Upper lobe of right lung (tissue), 1 donor: ENCODE results near the gene KCNE2. TPM values are rescaled to one million over a fixed set of nuclear protein-coding genes. Genes with fewer than 3 reads are reported as not detected.

ENCODE experiments used
- ATAC-seq: fragments of 200-7000 bp; cut with Tn5 transposase; one replicate; pipeline ENCODE4 v1.9.1; 2020; ENCODE audit warnings: mild to moderate bottlenecking, moderate library complexity
- DNase-seq: peaks from one replicate; pipeline ENCODE4 v3.0.0-alpha.2; 2020
- H3K27ac ChIP-seq: fragments of 200-600 bp; one replicate; pipeline ENCODE4 v1.8.0; 2022
- H3K27me3 ChIP-seq: fragments of 200-600 bp; one replicate; pipeline ENCODE4 v1.8.0; 2022; ENCODE audit warnings: mild to moderate bottlenecking
- H3K36me3 ChIP-seq: fragments of 200-600 bp; one replicate; pipeline ENCODE4 v1.8.0; 2022
- H3K4me1 ChIP-seq: fragments of 200-600 bp; one replicate; pipeline ENCODE4 v1.8.0; 2022
- H3K4me3 ChIP-seq: fragments of 200-600 bp; one replicate; pipeline ENCODE4 v1.8.0; 2022; ENCODE audit warnings: mild to moderate bottlenecking
- H3K9me3 ChIP-seq: fragments of 200-600 bp; one replicate; pipeline ENCODE4 v1.8.0; 2022
- intact Hi-C: fragments of 100-400 bp; cut with DNase I; formaldehyde crosslinking; loops from one replicate; pipeline ENCODE4 v1.11.0; 2022
- total RNA-seq: library from RNA; stranded (reverse); fragmentation: NEBNext Ultra II Directional; extraction: Animal tissue kit (Norgen Biotek cat#: 25700); gene quantifications from one replicate; pipeline ENCODE4 v1.2.1, GENCODE V29; 2021
- TF ChIP-seq, protein P1 (sequence below): fragments of 200-600 bp; IDR thresholded peaks from one replicate; pipeline ENCODE4 v1.8.0; 2022; ENCODE audit warnings: antibody characterized with exemption
- donor health status: DM: no; HTN: yes; CAD: no; lungs with severe emphysema.

KCNE2 gene
- total RNA-seq, 1 donor from 2014 or later, result 0.52 TPM

DNA sequence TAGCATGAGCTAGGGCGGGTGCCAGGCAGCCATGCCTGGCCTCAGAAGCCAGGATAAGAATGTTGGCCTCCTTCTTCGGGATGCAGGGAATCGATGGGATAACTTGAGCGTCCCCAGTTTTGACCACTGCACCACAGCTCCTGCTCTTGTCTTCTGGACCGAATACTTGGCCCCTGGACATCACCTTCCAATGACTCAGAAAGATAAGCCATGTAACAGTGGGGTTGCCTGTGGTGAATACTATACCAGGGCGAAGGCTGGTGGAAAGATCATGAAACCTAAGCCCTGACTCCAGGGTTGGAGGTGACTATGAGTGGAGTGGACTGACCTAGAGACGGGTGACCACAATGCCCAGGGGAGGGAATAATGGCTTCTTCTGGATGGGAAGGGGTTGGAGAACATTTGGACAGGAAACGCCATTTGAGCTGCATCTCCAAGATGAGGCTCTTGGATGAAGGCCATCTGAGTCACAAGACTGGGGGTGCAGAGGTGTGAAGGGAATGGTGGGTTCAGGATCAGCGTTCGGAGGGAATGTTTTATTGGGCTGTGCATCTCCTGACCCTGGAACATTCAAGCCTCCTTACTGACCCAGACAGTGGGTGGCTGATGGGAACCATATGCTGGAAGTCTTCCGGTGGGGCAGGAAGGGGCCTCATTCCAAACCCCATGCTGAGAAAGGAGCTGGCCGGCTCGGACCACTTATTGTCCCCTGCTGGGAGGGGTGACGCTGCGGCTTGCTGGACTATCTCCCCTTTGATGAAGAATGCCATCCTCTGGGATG, 18.5 kb upstream of the KCNE2 start:
- no peaks in the 10 kb centered on the region for H3K9me3 ChIP-seq
- TF ChIP-seq, protein P1, sequence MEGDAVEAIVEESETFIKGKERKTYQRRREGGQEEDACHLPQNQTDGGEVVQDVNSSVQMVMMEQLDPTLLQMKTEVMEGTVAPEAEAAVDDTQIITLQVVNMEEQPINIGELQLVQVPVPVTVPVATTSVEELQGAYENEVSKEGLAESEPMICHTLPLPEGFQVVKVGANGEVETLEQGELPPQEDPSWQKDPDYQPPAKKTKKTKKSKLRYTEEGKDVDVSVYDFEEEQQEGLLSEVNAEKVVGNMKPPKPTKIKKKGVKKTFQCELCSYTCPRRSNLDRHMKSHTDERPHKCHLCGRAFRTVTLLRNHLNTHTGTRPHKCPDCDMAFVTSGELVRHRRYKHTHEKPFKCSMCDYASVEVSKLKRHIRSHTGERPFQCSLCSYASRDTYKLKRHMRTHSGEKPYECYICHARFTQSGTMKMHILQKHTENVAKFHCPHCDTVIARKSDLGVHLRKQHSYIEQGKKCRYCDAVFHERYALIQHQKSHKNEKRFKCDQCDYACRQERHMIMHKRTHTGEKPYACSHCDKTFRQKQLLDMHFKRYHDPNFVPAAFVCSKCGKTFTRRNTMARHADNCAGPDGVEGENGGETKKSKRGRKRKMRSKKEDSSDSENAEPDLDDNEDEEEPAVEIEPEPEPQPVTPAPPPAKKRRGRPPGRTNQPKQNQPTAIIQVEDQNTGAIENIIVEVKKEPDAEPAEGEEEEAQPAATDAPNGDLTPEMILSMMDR, result no peak
- intact Hi-C loops, result no loop called here
- H3K4me1 ChIP-seq, result peaks cover 8% of the 10 kb centered on the region
- no peak overlapping the region for H3K4me3 ChIP-seq
- no peaks in the 10 kb centered on the region for H3K36me3 ChIP-seq
- no peaks in the 10 kb centered on the region for H3K27me3 ChIP-seq
- peak; percentile 55 for ATAC-seq
- peak overlapping the region; percentile 69 for H3K27ac ChIP-seq
- DNase-seq, result no peak

DNA sequence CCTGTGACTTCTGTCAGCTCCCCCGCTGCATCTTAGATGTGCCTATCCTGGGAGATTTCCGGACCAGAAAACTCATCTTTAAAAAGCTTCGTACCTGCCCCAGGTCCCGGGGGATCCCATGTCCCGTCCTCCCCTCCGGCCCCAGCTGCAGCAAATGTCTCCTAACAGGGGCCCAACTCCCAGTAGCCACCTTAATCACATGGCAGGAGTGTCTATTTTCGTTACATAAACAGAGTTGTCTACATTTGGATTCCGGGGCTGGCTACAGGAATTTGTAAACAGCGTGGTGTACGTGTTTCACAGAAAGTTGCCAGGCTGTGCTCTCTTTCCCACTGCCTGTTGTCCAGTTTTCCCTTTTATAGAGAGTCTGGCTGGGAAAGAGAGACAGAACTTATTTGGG, 17.9 kb upstream of the KCNE2 start:
- intact Hi-C loops, result no loop called here
- no peak overlapping the region for H3K4me3 ChIP-seq
- DNase-seq (no peak), ATAC-seq (no peak)
- no peaks in the 10 kb centered on the region for H3K36me3 ChIP-seq
- peaks cover 8% of the 10 kb centered on the region for H3K4me1 ChIP-seq
- TF ChIP-seq, protein P1, result no peak
- peak overlapping the region; percentile 69 for H3K27ac ChIP-seq
- H3K27me3 ChIP-seq, result no peaks in the 10 kb centered on the region
- H3K9me3 ChIP-seq, result no peaks in the 10 kb centered on the region

DNA sequence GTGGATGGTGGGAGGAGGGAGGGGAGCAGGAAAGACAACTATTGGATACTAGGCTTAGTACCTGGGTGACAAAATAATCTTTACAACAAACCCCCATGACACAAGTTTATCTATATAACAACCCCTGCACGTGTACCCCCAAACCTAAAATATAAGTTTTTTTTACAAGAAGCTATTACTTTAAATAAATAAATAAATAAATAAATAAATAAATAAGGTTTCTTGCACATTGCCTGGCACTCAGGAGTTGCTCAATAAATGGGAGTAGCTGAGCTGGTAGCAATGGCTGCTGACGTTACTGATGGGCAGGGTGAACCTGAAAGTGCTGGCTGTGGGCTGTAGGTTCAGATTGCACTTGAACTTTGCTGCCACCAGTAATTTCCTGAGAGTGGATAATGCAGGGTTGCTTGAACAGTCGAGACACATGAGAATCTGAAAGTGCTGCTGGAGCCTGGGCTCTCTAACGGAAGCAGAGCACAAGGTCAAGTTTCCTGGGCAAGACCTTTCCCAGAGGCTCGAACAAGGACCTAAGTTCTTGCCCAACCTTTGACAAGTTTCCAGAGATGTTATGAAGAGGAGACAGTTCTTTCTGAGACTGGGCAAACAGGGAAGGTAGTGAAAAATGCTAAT, 14.8 kb upstream of the KCNE2 start:
- Histone ChIP-seq H3K27me3 (no peaks in the 10 kb centered on the region), H3K4me3 (no peak overlapping the region), H3K36me3 (no peaks in the 10 kb centered on the region), H3K27ac (no peak overlapping the region), H3K4me1 (peaks cover 8% of the 10 kb centered on the region), H3K9me3 (no peaks in the 10 kb centered on the region)
- intact Hi-C loops, result no loop called here
- TF ChIP-seq, protein P1, result no peak
- DNase-seq (no peak), ATAC-seq (no peak)

DNA sequence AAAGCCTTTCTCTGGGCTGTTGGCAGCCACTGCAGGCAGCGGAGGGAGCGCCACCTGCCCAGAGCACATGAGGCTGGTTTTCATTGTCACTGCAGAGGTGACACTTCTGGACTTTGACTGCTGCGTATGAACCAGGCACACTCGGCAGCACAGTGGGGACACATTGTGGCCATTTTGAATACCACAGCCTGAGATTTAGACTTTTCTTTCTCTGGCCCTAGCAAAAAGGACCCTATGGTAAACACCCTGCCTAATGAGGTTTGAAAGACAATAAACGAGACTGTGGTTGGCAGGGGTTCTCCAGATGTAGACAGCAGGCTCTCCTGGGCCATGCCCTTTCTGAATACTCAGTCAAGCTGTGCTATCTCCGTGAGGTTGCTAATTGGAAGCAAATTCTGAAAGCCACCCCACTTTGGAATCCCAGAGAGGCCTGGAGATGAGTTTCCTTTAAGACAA, 12.0 kb upstream of the KCNE2 start:
- H3K4me3 ChIP-seq, result no peak overlapping the region
- TF ChIP-seq, protein P1, result peak; percentile 60
- no peak for DNase-seq
- peak; percentile 71 for ATAC-seq
- H3K27ac ChIP-seq, result no peak overlapping the region
- intact Hi-C loops, result no loop called here
- H3K4me1 ChIP-seq, result peaks cover 5% of the 10 kb centered on the region
- no peaks in the 10 kb centered on the region for H3K27me3 ChIP-seq
- H3K9me3 ChIP-seq, result no peaks in the 10 kb centered on the region
- no peaks in the 10 kb centered on the region for H3K36me3 ChIP-seq

DNA sequence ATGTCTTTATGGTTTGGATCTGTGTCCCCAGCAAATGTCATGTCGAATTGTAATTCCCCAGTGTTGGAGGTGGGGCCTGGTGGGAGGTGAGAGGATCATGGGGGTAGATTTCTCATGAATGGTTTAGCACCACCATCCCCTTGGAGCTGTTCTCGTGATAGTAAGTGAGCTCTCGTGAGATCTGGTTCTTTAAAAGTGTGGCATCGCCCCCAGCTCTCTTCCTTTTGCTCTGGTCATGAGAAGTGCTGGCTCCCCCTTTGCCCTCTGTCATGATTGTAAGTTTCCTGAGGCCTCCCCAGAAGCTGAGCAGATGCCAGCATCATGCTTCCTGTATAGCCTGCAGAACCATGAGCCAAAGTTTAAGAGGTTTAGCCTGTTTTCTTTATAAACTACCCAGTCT, 11.2 kb upstream of the KCNE2 start:
- Histone ChIP-seq H3K27ac (no peak overlapping the region), H3K4me3 (no peak overlapping the region), H3K27me3 (no peaks in the 10 kb centered on the region), H3K36me3 (no peaks in the 10 kb centered on the region), H3K9me3 (no peaks in the 10 kb centered on the region), H3K4me1 (no peaks in the 10 kb centered on the region)
- intact Hi-C loops, result no loop called here
- no peak for DNase-seq
- ATAC-seq, result no peak
- TF ChIP-seq, protein P1, result no peak
